BJ (cell line): ENCODE data around the gene RTBDN. TPM values are rescaled to one million over a fixed set of nuclear protein-coding genes. Genes with fewer than 3 reads are reported as not detected.

Experiments used
- CTCF ChIA-PET: fragments of 350-600 bp; formaldehyde crosslinking; extraction: SDS; loops from one replicate; lab custom pipeline; 2021; ENCODE audit warnings: antibody characterized with exemption, inconsistent platforms; lab: Yijun Ruan, JAX
- POLR2A ChIA-PET: fragments of 300-600 bp; sonication (Branson Sonifier 250); formaldehyde crosslinking; extraction: SDS; loops from one replicate; lab custom pipeline; 2021; ENCODE audit warnings: antibody characterized with exemption; lab: Charles Lee
- DNase-seq: peaks from one replicate; pipeline ENCODE4 v3.0.0-alpha.2; 2011; ENCODE audit warnings: low read depth
- H3K27me3 ChIP-seq: 2 replicates; pipeline ENCODE4 v1.6.0; 2011; ENCODE audit warnings: low read length; ENCODE audit not compliant: control insufficient read depth, insufficient read depth
- H3K36me3 ChIP-seq: 2 replicates; pipeline ENCODE4 v1.5.1; 2011; ENCODE audit warnings: low read length; ENCODE audit not compliant: control insufficient read depth, insufficient read depth
- H3K4me3 ChIP-seq: 2 replicates; pipeline ENCODE4 v1.5.1; 2011; ENCODE audit warnings: low read depth, mild to moderate bottlenecking, control low read depth, low read length
- polyA plus RNA-seq: library from polyadenylated mRNA; depleted of rRNA; stranded (reverse); fragments of >200 nt; gene quantifications from 2 replicates; pipeline ENCODE4 v1.2.3, GENCODE V29; 2011
- TF ChIP-seq, protein P1 (sequence below): IDR thresholded peaks from 2 replicates; pipeline ENCODE4 v1.5.1; 2011; ENCODE audit warnings: low read depth, mild to moderate bottlenecking, control low read depth, inconsistent platforms, low read length, moderate library complexity; ENCODE audit not compliant: insufficient read depth

Gene RTBDN
- polyA plus RNA-seq, 1 experiment: 0.31 TPM

DNA sequence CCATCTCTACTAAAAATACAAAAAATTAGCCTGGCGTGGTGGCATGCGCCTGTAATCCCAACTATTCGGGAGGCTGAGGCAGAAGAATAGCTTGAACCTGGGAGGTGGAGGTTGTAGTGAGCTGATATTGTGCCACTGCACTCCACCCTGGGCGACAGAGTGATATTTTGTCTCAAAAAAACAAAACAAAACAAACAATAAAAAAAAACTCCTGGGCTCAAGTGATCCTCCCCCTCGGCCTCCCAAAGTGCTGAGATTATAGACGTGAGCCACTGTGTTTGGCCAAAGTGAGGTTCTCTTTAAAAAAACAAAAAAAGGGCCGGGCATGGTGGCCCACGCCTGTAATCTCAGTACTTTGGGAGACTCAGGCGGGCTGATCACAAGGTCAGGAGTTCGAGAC lies 46.9 kb downstream of the RTBDN start:
- TF ChIP-seq, protein P1, sequence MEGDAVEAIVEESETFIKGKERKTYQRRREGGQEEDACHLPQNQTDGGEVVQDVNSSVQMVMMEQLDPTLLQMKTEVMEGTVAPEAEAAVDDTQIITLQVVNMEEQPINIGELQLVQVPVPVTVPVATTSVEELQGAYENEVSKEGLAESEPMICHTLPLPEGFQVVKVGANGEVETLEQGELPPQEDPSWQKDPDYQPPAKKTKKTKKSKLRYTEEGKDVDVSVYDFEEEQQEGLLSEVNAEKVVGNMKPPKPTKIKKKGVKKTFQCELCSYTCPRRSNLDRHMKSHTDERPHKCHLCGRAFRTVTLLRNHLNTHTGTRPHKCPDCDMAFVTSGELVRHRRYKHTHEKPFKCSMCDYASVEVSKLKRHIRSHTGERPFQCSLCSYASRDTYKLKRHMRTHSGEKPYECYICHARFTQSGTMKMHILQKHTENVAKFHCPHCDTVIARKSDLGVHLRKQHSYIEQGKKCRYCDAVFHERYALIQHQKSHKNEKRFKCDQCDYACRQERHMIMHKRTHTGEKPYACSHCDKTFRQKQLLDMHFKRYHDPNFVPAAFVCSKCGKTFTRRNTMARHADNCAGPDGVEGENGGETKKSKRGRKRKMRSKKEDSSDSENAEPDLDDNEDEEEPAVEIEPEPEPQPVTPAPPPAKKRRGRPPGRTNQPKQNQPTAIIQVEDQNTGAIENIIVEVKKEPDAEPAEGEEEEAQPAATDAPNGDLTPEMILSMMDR: no peak
- CTCF ChIA-PET: interaction anchor here (2.3 to 3.6 kb wide), 3 partner anchors 10 to 14 kb away, joined by 5 to 28 read pairs (median 7); no protein-coding TSS in a partner anchor
- POLR2A ChIA-PET: interaction anchor here (0.7 to 1.4 kb wide), 2 partner anchors 9 to 1242 kb away, joined by 4 to 6 read pairs; no protein-coding TSS in a partner anchor

DNA sequence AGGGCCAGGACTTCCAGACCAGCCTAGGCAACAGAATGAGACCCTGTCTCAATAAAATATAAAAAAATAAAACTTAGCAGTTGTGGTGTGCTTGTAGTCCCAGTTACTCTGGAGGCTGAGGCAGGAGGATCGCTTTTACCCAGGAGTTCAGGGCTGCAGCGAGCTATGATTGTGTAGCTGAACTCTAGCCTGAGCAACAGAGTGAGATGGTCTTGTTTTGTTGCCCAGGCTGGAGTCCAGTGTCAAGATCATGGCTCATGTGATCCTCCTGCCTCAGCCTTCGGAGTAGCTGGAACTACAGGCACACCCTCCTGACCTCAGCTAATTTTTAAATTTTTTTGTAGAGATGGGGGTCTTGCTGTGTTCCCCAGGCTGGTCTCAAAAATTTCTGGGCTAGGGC lies 47.4 kb downstream of the RTBDN start:
- Histone ChIP-seq H3K4me3 (no peak overlapping the region), H3K27me3 (no peaks in the 10 kb centered on the region), H3K36me3 (no peaks in the 10 kb centered on the region)
- CTCF ChIA-PET: interaction anchor here (3.6 kb wide), 1 partner anchor 9 kb away, joined by 28 read pairs; no protein-coding TSS in a partner anchor
- POLR2A ChIA-PET: interaction anchor here (0.7 kb wide), 1 partner anchor 1241 kb away, joined by 6 read pairs; no protein-coding TSS in a partner anchor
- no peak for DNase-seq
- TF ChIP-seq, protein P1: no peak

More for the DNA sequence above, 46.9 kb downstream of the RTBDN start:
- no peak overlapping the region for H3K4me3 ChIP-seq
- no peak for DNase-seq
- H3K27me3 ChIP-seq: no peaks in the 10 kb centered on the region
- no peaks in the 10 kb centered on the region for H3K36me3 ChIP-seq

DNA sequence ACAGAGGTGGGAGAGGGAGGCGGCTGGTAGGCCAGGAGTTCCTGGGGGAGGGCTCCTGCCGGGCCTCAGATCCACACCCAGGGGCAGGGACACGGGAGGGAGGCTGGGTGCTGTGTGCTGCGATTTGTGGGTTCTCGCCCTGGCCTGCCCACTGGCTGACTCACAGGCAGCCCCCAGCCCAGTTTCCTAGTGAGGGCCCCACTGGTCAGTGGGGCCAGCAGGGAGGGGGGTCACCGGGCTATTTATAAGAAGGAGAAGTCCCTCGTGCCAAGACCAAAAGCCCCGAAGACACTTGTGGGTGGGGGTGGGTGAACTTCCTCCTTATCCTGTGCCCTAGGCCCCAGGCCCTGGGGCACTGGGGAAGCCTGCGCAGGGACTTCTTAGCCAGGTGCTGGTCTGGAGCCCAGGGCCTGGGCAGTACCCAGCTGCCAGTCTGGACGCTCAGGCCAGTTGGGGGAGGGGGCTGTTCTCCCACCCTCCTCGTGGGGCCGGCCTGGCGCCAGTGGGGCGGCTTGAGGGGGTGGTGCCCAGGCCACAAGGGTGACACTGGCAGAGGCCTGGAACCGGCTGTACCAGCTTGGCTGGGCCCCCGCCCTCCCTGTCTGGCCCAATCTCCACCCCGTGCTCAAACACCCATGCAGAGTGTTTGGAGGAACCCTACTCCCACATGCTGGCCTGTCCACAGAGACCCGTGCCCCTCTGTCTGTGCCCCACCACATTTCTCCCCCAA lies 48.1 kb downstream of the RTBDN start:
- Histone ChIP-seq H3K36me3 (no peaks in the 10 kb centered on the region), H3K4me3 (no peak overlapping the region), H3K27me3 (no peaks in the 10 kb centered on the region)
- DNase-seq: no peak
- TF ChIP-seq, protein P1: no peak
- ChIA-PET POLR2A (no interaction called here), CTCF (interaction anchor here (0.6 to 3.6 kb wide), 3 partner anchors 9 to 51 kb away, joined by 4 to 28 read pairs (median 5); no protein-coding TSS in a partner anchor)

DNA sequence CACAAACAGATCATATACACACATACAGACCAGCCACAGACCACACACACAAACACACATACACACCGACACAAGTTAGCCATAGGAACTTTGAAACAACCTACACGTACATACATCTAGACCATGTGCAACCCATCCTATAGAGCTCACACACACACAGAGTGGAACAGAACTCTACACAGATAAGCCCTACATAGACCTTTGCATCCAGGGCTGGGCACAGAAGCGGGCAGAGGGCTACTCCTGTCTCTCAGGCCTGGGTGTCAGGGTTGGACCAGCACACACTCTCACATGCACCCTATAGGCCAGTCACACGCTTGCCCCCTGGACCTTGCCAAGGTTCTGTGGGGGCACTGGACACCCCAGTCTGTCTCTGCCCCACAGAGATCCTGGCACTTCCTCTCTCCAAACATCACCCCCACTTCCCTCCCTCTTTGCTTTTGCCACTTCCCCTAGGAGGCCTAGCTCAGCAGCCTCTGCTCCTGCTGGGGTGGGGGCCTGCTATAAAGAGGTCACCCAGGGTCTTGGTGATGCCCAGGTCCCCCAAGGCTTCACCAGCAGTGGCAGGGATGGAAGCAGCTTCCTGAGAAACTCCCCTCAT lies 48.8 kb downstream of the RTBDN start:
- ChIA-PET POLR2A (no interaction called here), CTCF (interaction anchor here (0.6 to 1.2 kb wide), 2 partner anchors 10 to 52 kb away, joined by 4 to 5 read pairs; no protein-coding TSS in a partner anchor)
- Histone ChIP-seq H3K4me3 (no peak overlapping the region), H3K27me3 (no peaks in the 10 kb centered on the region), H3K36me3 (no peaks in the 10 kb centered on the region)
- TF ChIP-seq, protein P1: no peak
- no peak for DNase-seq

DNA sequence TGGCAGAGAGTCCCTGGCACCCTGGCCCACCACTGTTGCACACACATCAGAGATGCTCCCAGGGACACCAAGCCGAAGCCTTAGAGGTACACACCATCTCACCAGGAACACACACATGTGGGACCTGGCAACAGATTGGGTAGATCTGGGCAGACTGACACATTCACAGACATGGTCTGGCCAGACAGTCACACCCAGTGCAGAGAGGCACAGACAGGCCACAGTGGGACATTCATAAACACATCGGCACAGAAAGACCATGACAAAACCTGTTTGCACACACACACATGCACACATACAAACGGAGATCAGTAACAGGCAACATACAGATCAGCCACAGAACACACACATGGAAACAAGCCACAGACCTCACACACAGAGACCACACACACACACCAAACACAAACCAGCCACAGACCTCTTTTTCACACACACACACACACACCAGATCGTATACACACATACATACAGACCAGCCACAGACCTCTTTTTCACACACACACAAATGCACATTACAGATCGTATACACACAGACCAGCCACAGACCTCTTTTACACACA lies 49.4 kb downstream of the RTBDN start:
- no peaks in the 10 kb centered on the region for H3K36me3 ChIP-seq
- TF ChIP-seq, protein P1: no peak
- POLR2A ChIA-PET: no interaction called here
- H3K27me3 ChIP-seq: no peaks in the 10 kb centered on the region
- DNase-seq: no peak
- CTCF ChIA-PET: no interaction called here
- H3K4me3 ChIP-seq: no peak overlapping the region
